NCI-H524 (cell line): ENCODE results near the gene ABCA12.

ENCODE experiments used
- DNase-seq, 2 experiments: peaks; one replicate each; lab custom pipeline; 2025; lab: John Stamatoyannopoulos, UW

The ABCA12 gene

DNA sequence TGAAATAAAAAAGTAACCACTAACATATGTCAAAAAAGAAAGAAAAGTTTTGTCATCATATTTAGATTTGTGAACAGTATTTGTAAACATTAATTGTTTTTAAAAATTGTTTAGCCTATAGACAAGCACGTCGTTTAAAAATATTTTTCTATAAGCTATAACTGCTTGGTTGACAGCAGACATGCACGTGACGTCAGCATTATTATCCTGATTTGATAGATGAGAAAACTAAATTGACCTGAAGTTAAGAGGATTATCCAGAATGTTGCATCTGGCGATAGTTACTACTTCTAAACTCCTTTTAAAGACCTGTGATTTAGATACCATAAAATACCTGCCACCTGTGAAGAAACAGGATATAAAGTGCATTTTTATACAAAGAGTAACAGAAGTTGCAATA lies 172.0 kb downstream of the ABCA12 start:
- peak; percentile 36 to 83 for DNase-seq

DNA sequence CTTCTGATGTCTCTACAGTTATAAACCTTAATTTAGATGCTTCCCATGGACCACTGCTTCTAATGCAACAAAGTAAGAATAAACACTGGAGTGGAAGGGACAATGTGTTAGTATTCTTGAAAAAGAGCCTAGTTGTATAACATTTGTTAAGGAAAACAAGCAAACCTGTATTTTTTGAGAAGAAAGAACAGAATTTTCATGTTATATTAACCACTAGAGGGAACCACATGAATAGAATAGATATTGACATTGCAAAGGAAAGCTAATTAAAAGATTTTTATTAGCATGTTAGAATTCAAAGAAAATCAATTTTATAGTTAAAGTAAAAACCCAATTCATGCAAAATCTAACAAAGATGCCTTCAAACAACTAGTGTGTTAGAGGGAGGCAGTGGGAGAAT lies 177.7 kb downstream of the ABCA12 start:
- DNase-seq, result peak in 1 of 2 experiments; percentile 11

DNA sequence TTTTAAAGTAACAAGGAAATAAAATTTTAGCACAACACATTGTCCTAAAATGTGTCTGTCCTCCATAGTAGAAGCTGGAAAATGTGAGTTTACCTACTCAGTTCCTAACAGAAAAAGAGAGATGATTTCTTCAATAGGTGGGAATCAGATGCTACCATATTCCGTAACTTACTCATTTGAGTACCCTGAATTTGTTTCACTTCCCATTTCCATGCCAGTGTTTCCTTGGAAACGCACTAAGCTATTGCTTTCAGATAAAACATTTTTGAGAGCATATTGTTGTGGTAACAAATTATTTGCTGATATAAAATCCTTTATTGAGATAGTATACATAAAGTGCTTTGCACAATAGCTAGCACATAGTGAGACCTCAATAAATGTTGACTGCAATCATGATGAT lies 191.5 kb downstream of the ABCA12 start:
- DNase-seq, result no peak

DNA sequence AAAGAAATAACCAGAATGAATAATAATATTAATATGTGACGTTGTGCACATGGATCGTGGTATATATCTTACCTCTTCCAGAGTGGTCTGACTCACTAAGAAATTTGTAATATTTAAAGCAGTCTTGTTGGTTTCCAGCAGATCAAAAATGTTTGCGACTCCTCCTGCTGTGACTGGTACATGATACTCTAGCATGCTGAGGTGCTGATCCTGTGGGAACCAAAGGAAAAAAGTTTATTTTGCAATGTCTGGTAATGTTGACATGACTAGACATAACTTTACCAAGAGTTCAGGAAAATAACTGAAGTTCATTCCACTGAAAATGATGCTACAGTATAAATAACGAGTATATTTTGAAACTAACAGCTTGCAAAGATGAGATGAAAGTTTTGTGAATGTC lies 204.4 kb downstream of the ABCA12 start:
- no peak for DNase-seq

DNA sequence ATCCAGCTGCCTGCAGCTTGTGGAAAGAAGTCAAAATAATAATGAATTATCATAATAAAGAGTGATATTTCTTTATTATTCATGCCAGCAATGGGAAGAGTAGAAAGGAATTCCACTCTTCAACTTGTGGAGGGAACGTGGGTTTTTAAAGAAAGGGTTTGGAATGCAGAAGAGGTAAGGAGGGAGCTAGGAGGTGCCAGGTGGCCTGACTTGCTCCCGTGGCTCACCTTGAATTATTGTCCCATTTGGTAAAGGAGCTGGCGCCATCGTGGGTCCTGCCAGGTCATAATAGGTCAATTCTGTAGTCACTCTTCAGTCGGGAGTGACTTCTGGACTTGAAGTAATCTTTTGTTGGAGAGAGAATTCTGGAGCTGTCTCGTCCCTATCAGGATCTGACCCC lies 233.8 kb downstream of the ABCA12 start:
- DNase-seq, result no peak

DNA sequence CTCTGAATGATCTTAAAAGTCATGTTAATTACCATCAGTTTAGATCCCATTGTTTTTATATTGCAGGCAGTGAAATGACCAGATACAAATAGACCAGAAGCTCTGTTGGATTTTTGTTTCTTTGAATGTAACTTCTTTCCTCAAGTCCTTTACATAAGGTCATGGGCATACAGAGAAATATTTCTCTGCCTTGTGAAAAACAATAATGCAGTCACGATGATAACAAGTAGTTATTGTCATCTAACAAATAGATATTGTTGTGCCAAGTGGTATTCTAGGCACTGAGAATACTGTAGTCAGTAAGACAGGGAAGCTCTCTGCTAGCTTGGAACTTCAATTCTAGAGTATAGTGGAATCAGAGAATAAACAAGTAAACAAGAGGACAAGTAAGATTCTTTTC lies 234.2 kb downstream of the ABCA12 start:
- no peak for DNase-seq

DNA sequence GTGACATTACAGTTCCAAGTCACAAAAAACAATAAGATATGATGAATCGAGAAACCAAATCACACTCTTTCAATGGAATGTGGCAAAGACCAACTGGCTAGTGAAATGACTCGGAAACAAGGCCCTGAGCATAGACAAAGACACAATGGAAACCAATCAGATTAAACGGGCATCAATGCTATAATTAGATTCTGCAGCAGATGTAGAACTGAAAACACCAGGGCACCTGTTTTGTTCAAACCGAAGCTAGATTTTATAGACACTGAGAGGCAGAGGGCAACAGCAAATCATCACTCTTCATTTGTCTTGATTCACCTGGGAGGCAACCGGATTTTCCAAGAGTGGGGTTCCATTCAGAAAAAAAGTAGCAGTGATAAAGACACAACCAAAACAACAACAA lies 236.1 kb downstream of the ABCA12 start:
- peak in 1 of 2 experiments; percentile 9 for DNase-seq

DNA sequence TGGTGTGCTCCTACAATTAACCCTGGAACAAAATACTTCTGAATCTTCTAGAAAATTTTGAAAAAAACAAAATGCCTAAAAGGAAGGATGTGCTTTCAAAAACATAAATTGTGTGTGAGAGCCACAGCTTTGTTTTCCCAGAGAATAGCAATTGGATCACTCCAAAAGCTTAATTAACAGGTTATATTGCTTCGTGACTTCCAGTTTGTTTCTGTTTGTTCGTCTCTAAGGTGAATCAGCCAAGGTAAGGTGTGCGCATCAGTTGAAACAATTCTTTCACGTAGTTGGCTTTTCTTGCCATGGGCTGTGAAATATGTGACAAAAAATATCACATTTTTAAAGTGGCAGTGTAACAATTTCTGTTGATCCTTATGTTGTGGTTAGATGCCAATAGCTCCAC lies 238.7 kb downstream of the ABCA12 start:
- DNase-seq, result no peak

DNA sequence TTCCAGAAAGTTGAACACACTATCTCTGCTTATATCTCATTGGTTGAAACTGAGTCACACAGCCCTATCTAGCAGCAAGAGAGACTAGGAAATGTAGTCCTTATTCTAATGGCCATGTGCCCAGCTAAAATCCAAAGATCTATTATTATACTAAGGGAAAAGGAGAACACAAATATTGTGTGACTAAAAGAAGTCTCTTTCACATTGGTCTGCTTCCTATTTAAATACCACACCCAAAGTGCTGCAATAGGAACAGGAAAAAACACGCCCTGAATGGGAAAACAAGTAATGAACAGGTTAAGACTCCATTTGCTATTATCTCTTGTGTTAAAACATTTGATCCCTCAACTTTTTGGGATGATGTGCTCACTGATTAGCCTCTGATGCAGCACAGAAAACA lies 242.2 kb downstream of the ABCA12 start:
- DNase-seq, result no peak

DNA sequence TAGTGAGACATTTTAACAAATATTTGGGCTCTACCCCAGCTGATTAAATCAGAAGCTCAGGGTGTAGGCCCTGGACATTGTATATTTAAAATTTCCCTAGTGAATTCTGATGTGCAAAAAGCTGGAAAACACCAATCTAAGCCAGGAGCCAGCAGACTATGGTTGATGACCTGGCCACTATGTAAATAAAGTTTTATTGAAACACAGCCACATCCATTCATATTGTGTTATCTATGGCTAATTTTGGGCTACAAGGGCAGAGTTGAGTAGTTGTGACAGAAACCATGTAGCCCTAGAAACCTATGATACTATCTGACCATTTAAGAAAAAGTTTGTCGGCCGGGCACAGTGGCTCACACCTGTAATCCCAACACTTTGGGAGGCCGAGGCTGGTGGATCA lies 243.0 kb downstream of the ABCA12 start:
- no peak for DNase-seq

DNA sequence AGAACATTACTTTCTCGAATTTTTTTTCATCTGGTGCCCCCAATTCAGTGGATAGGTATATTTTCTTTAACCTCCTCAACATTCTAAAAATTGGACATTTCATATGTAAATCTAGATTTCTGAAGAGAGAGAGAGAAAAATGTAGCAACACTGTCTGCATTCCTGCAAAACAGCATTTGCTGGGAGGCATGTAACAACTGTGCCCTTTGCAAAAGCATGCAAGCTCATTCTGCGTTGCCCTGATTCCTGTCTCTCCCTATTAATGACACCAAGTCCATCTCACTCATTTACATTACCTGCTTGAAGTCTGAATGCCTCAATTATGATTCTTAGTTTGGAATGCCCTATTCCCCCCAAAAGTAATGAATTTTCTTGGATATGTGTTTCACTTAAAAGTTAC lies 249.1 kb downstream of the ABCA12 start:
- no peak for DNase-seq

DNA sequence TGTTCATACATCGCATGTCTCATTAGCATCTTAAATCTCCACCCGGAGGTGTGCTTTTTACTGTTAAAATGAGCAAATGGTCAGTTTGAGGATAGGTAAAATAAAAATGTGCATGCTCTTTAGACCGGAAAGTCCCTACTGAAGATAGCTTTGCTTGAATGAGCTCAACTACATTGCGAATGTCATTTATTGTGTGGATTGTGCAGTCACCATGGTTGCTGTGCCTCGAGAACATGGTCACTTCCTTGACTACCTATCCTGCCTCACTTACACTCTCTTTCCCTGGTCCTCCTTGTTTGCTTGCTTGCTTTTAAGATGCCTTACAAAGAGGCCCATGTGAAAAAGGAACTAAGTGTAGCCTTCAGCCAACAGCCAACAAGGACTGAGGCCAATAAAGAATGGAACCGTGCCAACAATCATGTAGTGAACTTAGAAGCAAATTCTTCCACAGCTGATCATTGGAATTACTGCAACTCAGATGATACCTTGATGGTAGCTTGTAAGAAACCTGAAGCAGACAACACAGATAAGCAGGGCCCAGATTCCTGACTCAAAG lies 256.7 kb downstream of the ABCA12 start:
- DNase-seq, result no peak
